Nephron (organoid): ENCODE measurements around the gene FAAH2.
"Not testable (repeated sequence)": the region's sequence is repeated elsewhere in the genome, so short reads cannot be mapped to it uniquely, and the experiment has no call there.

Experiments
- H3K27ac Mint-ChIP-seq, 3 experiments: 2 replicates each; pipeline ENCODE4 v1.8.0; 2020; ENCODE audit warnings: mixed read lengths in 3 of 3, mild to moderate bottlenecking in 2 of 3, moderate library complexity in 1 of 3
- H3K27me3 Mint-ChIP-seq: 2 replicates; pipeline ENCODE4 v1.8.0; 2021; ENCODE audit warnings: low read depth, mild to moderate bottlenecking, moderate library complexity, mixed read lengths
- H3K36me3 Mint-ChIP-seq: 2 replicates; pipeline ENCODE4 v1.8.0; 2020; ENCODE audit warnings: low read depth, mixed read lengths
- H3K4me1 Mint-ChIP-seq: 2 replicates; pipeline ENCODE4 v1.8.0; 2020; ENCODE audit warnings: mixed read lengths
- H3K4me3 Mint-ChIP-seq, 3 experiments: 2 replicates each; pipeline ENCODE4 v1.8.0; 2020; ENCODE audit warnings: mild to moderate bottlenecking in 3 of 3, mixed read lengths in 3 of 3, moderate library complexity in 2 of 3
- H3K9me3 Mint-ChIP-seq: 2 replicates; pipeline ENCODE4 v1.8.0; 2020; ENCODE audit warnings: mixed read lengths
- CTCF ChIP-seq, 3 experiments: fragments of 200-600 bp; sonication (generic); IDR thresholded peaks; one replicate each; pipeline ENCODE4 v1.5.0; 2021; ENCODE audit warnings: antibody characterized with exemption in 3 of 3; ENCODE audit not compliant: unreplicated experiment in 3 of 3

Gene FAAH2

GRCh38 chrX:57364145-57364544 lies 77.6 kb downstream of the FAAH2 start:
- H3K27me3 Mint-ChIP-seq = no peaks in the 10 kb centered on the region

GRCh38 chrX:57366430-57366829 lies 79.9 kb downstream of the FAAH2 start:
- Mint-ChIP-seq H3K27me3 (no peaks in the 10 kb centered on the region), H3K36me3 (no peaks in the 10 kb centered on the region), H3K4me3 (no peak overlapping the region), H3K27ac (no peak overlapping the region), H3K9me3 (peaks cover 6% of the 10 kb centered on the region), H3K4me1 (no peaks in the 10 kb centered on the region)
- TF ChIP-seq CTCF (IDR thresholded peaks at IDR 0.05; ENCODE audit: unreplicated experiment in 3 of 3) = no peak

More at GRCh38 chrX:57364145-57364544, 77.6 kb downstream of the FAAH2 start:
- H3K4me3 Mint-ChIP-seq = no peak overlapping the region
- no peaks in the 10 kb centered on the region for H3K36me3 Mint-ChIP-seq
- peaks cover 6% of the 10 kb centered on the region for H3K9me3 Mint-ChIP-seq
- H3K27ac Mint-ChIP-seq = no peak overlapping the region
- no peak for TF ChIP-seq CTCF (IDR thresholded peaks at IDR 0.05; ENCODE audit: unreplicated experiment in 3 of 3)
- H3K4me1 Mint-ChIP-seq = no peaks in the 10 kb centered on the region

- no peak overlapping the region for H3K27ac Mint-ChIP-seq
- no peaks in the 10 kb centered on the region for H3K27me3 Mint-ChIP-seq
- no peak overlapping the region for H3K4me3 Mint-ChIP-seq
- TF ChIP-seq CTCF (IDR thresholded peaks at IDR 0.05; ENCODE audit: unreplicated experiment in 3 of 3) = no peak
- no peaks in the 10 kb centered on the region for H3K36me3 Mint-ChIP-seq
- H3K4me1 Mint-ChIP-seq = no peaks in the 10 kb centered on the region
- H3K9me3 Mint-ChIP-seq = peaks cover 3% of the 10 kb centered on the region
These were observed 81.1 kb downstream of the FAAH2 start for GRCh38 chrX:57367649-57368048.

GRCh38 chrX:57368158-57368557 lies 81.7 kb downstream of the FAAH2 start:
- no peaks in the 10 kb centered on the region for H3K36me3 Mint-ChIP-seq
- no peak for TF ChIP-seq CTCF (IDR thresholded peaks at IDR 0.05; ENCODE audit: unreplicated experiment in 3 of 3)
- no peaks in the 10 kb centered on the region for H3K4me1 Mint-ChIP-seq
- H3K27me3 Mint-ChIP-seq = no peaks in the 10 kb centered on the region
- no peak overlapping the region for H3K4me3 Mint-ChIP-seq
- H3K27ac Mint-ChIP-seq = no peak overlapping the region
- peaks cover 3% of the 10 kb centered on the region for H3K9me3 Mint-ChIP-seq

- no peak overlapping the region for H3K4me3 Mint-ChIP-seq
- H3K4me1 Mint-ChIP-seq = no peaks in the 10 kb centered on the region
- no peak overlapping the region for H3K27ac Mint-ChIP-seq
- no peaks in the 10 kb centered on the region for H3K27me3 Mint-ChIP-seq
- TF ChIP-seq CTCF (IDR thresholded peaks at IDR 0.05; ENCODE audit: unreplicated experiment in 3 of 3) = no peak
- H3K36me3 Mint-ChIP-seq = peaks cover 7% of the 10 kb centered on the region
- H3K9me3 Mint-ChIP-seq = peaks cover 20% of the 10 kb centered on the region
These were observed 92.8 kb downstream of the FAAH2 start for GRCh38 chrX:57379296-57379695.

- no peak overlapping the region for H3K27ac Mint-ChIP-seq
- no peak for TF ChIP-seq CTCF (IDR thresholded peaks at IDR 0.05; ENCODE audit: unreplicated experiment in 3 of 3)
These were observed 93.7 kb downstream of the FAAH2 start for GRCh38 chrX:57380026-57380796.

GRCh38 chrX:57394162-57394561 lies 107.7 kb downstream of the FAAH2 start:
- H3K27me3 Mint-ChIP-seq, H3K36me3 Mint-ChIP-seq, H3K4me1 Mint-ChIP-seq, H3K27ac Mint-ChIP-seq, H3K4me3 Mint-ChIP-seq: not testable (repeated sequence)
- H3K9me3 Mint-ChIP-seq = peaks cover 36% of the 10 kb centered on the region

More at GRCh38 chrX:57380026-57380796, 93.7 kb downstream of the FAAH2 start:
- H3K27me3 Mint-ChIP-seq = no peaks in the 10 kb centered on the region
- H3K9me3 Mint-ChIP-seq = peaks cover 16% of the 10 kb centered on the region
- peaks cover 7% of the 10 kb centered on the region for H3K36me3 Mint-ChIP-seq
- no peak overlapping the region for H3K4me3 Mint-ChIP-seq
- H3K4me1 Mint-ChIP-seq = no peaks in the 10 kb centered on the region

GRCh38 chrX:57403191-57403590 lies 116.7 kb downstream of the FAAH2 start:
- not testable (repeated sequence) for H3K27ac Mint-ChIP-seq, H3K4me3 Mint-ChIP-seq, H3K27me3 Mint-ChIP-seq, H3K4me1 Mint-ChIP-seq, H3K36me3 Mint-ChIP-seq
- H3K9me3 Mint-ChIP-seq = peaks cover 33% of the 10 kb centered on the region
